ENCODE results near the gene SPATA33. TPM values are rescaled to one million over a fixed set of nuclear protein-coding genes. Genes with fewer than 3 reads are reported as not detected.
"Not testable (repeated sequence)": the region's sequence is repeated elsewhere in the genome, so short reads cannot be mapped to it uniquely, and the experiment has no call there.

The SPATA33 gene
- total RNA-seq, 1 experiment from 2014 or later, result 4.0 TPM

GRCh38 chr16:89658221-89658879 lies 714 bp downstream of the SPATA33 start:
- no peak for DNase-seq (ENCODE audit: extremely low read depth, low read depth)

- no peak for DNase-seq (ENCODE audit: extremely low read depth, low read depth)
These were observed 2.5 kb downstream of the SPATA33 start for GRCh38 chr16:89660146-89660545.

GRCh38 chr16:89661215-89661614 lies 3.6 kb downstream of the SPATA33 start:
- no peak for DNase-seq (ENCODE audit: extremely low read depth, low read depth)

- not testable (repeated sequence) for DNase-seq (ENCODE audit: extremely low read depth, low read depth)
These were observed 6.6 kb downstream of the SPATA33 start for GRCh38 chr16:89664238-89664637.

- peak; percentile 44 for DNase-seq (ENCODE audit: extremely low read depth, low read depth)
These were observed 9.4 kb downstream of the SPATA33 start for GRCh38 chr16:89667000-89667399.

GRCh38 chr16:89667633-89668032 lies 10.0 kb downstream of the SPATA33 start:
- DNase-seq (ENCODE audit: extremely low read depth, low read depth), result no peak

- no peak for DNase-seq (ENCODE audit: extremely low read depth, low read depth)
These were observed 11.1 kb downstream of the SPATA33 start for GRCh38 chr16:89668790-89669158.

GRCh38 chr16:89669755-89670154 lies 12.1 kb downstream of the SPATA33 start:
- no peak for DNase-seq (ENCODE audit: extremely low read depth, low read depth)

- DNase-seq (ENCODE audit: extremely low read depth, low read depth), result no peak
These were observed 13.1 kb downstream of the SPATA33 start for GRCh38 chr16:89670496-89671431.

- DNase-seq (ENCODE audit: extremely low read depth, low read depth), result not testable (repeated sequence)
These were observed 13.9 kb downstream of the SPATA33 start for GRCh38 chr16:89671565-89671964.

GRCh38 chr16:89672177-89672941 lies 14.7 kb downstream of the SPATA33 start:
- no peak for DNase-seq (ENCODE audit: extremely low read depth, low read depth)

GRCh38 chr16:89678258-89678657 lies 20.6 kb downstream of the SPATA33 start:
- DNase-seq (ENCODE audit: extremely low read depth, low read depth), result no peak

- DNase-seq (ENCODE audit: extremely low read depth, low read depth), result no peak
These were observed 28.3 kb downstream of the SPATA33 start for GRCh38 chr16:89685916-89686315.

GRCh38 chr16:89686520-89687091 lies 29.0 kb downstream of the SPATA33 start, which contains the start of gene CDK10:
TSS of gene CDK10 (plus strand) at chr16:89686689. CDS start at chr16:89686711, 22 bp downstream.
- DNase-seq (ENCODE audit: extremely low read depth, low read depth), result peak; percentile 87

- DNase-seq (ENCODE audit: extremely low read depth, low read depth), result no peak
These were observed 29.7 kb downstream of the SPATA33 start for GRCh38 chr16:89687092-89687940.

GRCh38 chr16:89688395-89688794 lies 30.8 kb downstream of the SPATA33 start:
- no peak for DNase-seq (ENCODE audit: extremely low read depth, low read depth)

GRCh38 chr16:89689142-89689541 lies 31.5 kb downstream of the SPATA33 start:
- DNase-seq (ENCODE audit: extremely low read depth, low read depth), result no peak

GRCh38 chr16:89689621-89690020 lies 32.0 kb downstream of the SPATA33 start:
- not testable (repeated sequence) for DNase-seq (ENCODE audit: extremely low read depth, low read depth)

- DNase-seq (ENCODE audit: extremely low read depth, low read depth), result no peak
These were observed 32.8 kb downstream of the SPATA33 start for GRCh38 chr16:89690392-89690901.

Measured in NCI-H460 (cell line).